ENCODE results near the gene MGAT3. TPM values are rescaled to one million over a fixed set of nuclear protein-coding genes. Genes with fewer than 3 reads are reported as not detected.

The MGAT3 gene
- total RNA-seq, 1 experiment from 2014 or later, result 6.5 TPM

- H3K4me3 ChIP-seq (ENCODE audit: insufficient read depth, low read depth, low read length), result no peak overlapping the region
- no peak for DNase-seq
- peaks cover 25% of the 10 kb centered on the region for H3K36me3 ChIP-seq (replicated peaks; ENCODE audit: control insufficient read depth, insufficient read depth, low read length)
- peaks cover 32% of the 10 kb centered on the region for H3K27me3 ChIP-seq (ENCODE audit: control insufficient read depth, insufficient read depth, low read length)
These were observed 51.6 kb downstream of the MGAT3 start for GRCh38 chr22:39508393-39508792.

- no peak overlapping the region for H3K4me3 ChIP-seq (ENCODE audit: insufficient read depth, low read depth, low read length)
- H3K36me3 ChIP-seq (replicated peaks; ENCODE audit: control insufficient read depth, insufficient read depth, low read length), result peaks cover 38% of the 10 kb centered on the region
- H3K27me3 ChIP-seq (ENCODE audit: control insufficient read depth, insufficient read depth, low read length), result peaks cover 32% of the 10 kb centered on the region
- DNase-seq, result peak; percentile 78
These were observed 53.8 kb downstream of the MGAT3 start for GRCh38 chr22:39510529-39511149.

- H3K27me3 ChIP-seq (ENCODE audit: control insufficient read depth, insufficient read depth, low read length), result peaks cover 32% of the 10 kb centered on the region
- H3K4me3 ChIP-seq (ENCODE audit: insufficient read depth, low read depth, low read length), result no peak overlapping the region
- peaks cover 34% of the 10 kb centered on the region for H3K36me3 ChIP-seq (replicated peaks; ENCODE audit: control insufficient read depth, insufficient read depth, low read length)
- no peak for DNase-seq
These were observed 54.4 kb downstream of the MGAT3 start for GRCh38 chr22:39511226-39511625.

GRCh38 chr22:39512026-39512425 lies 55.2 kb downstream of the MGAT3 start:
- Histone ChIP-seq H3K4me3 (ENCODE audit: insufficient read depth, low read depth, low read length) (no peak overlapping the region), H3K36me3 (replicated peaks; ENCODE audit: control insufficient read depth, insufficient read depth, low read length) (peaks cover 34% of the 10 kb centered on the region), H3K27me3 (ENCODE audit: control insufficient read depth, insufficient read depth, low read length) (peaks cover 30% of the 10 kb centered on the region)
- no peak for DNase-seq

- H3K36me3 ChIP-seq (replicated peaks; ENCODE audit: control insufficient read depth, insufficient read depth, low read length), result peaks cover 34% of the 10 kb centered on the region
- DNase-seq, result no peak
- no peak overlapping the region for H3K4me3 ChIP-seq (ENCODE audit: insufficient read depth, low read depth, low read length)
- H3K27me3 ChIP-seq (ENCODE audit: control insufficient read depth, insufficient read depth, low read length), result peaks cover 22% of the 10 kb centered on the region
These were observed 57.0 kb downstream of the MGAT3 start for GRCh38 chr22:39513791-39514190.

- no peak overlapping the region for H3K4me3 ChIP-seq (ENCODE audit: insufficient read depth, low read depth, low read length)
- peaks cover 17% of the 10 kb centered on the region for H3K27me3 ChIP-seq (ENCODE audit: control insufficient read depth, insufficient read depth, low read length)
- H3K36me3 ChIP-seq (replicated peaks; ENCODE audit: control insufficient read depth, insufficient read depth, low read length), result peaks cover 31% of the 10 kb centered on the region
- DNase-seq, result peak; percentile 78
These were observed 57.7 kb downstream of the MGAT3 start for GRCh38 chr22:39514373-39514973.

- DNase-seq, result no peak
- Histone ChIP-seq H3K36me3 (replicated peaks; ENCODE audit: control insufficient read depth, insufficient read depth, low read length) (peaks cover 31% of the 10 kb centered on the region), H3K27me3 (ENCODE audit: control insufficient read depth, insufficient read depth, low read length) (peaks cover 14% of the 10 kb centered on the region), H3K4me3 (ENCODE audit: insufficient read depth, low read depth, low read length) (no peak overlapping the region)
These were observed 58.6 kb downstream of the MGAT3 start for GRCh38 chr22:39515266-39516050.

GRCh38 chr22:39517470-39517869 lies 60.7 kb downstream of the MGAT3 start:
- Histone ChIP-seq H3K4me3 (ENCODE audit: insufficient read depth, low read depth, low read length) (no peak overlapping the region), H3K36me3 (replicated peaks; ENCODE audit: control insufficient read depth, insufficient read depth, low read length) (peaks cover 33% of the 10 kb centered on the region), H3K27me3 (ENCODE audit: control insufficient read depth, insufficient read depth, low read length) (peaks cover 2% of the 10 kb centered on the region; the same call in 1 of the 2 replicates)
- no peak for DNase-seq

GRCh38 chr22:39518144-39518786 lies 61.5 kb downstream of the MGAT3 start:
- peaks cover 2% of the 10 kb centered on the region; the same call in 1 of the 2 replicates for H3K27me3 ChIP-seq (ENCODE audit: control insufficient read depth, insufficient read depth, low read length)
- H3K36me3 ChIP-seq (replicated peaks; ENCODE audit: control insufficient read depth, insufficient read depth, low read length), result peaks cover 40% of the 10 kb centered on the region
- DNase-seq, result no peak
- H3K4me3 ChIP-seq (ENCODE audit: insufficient read depth, low read depth, low read length), result peak overlapping the region; percentile 100; the same call in 1 of the 2 replicates

- Histone ChIP-seq H3K27me3 (ENCODE audit: control insufficient read depth, insufficient read depth, low read length) (peaks cover 2% of the 10 kb centered on the region; the same call in 1 of the 2 replicates), H3K4me3 (ENCODE audit: insufficient read depth, low read depth, low read length) (peak overlapping the region; percentile 100), H3K36me3 (replicated peaks; ENCODE audit: control insufficient read depth, insufficient read depth, low read length) (peaks cover 37% of the 10 kb centered on the region)
- peak; percentile 71 for DNase-seq
These were observed 62.3 kb downstream of the MGAT3 start for GRCh38 chr22:39518996-39519680.

- DNase-seq, result peak; percentile 99
- Histone ChIP-seq H3K36me3 (replicated peaks; ENCODE audit: control insufficient read depth, insufficient read depth, low read length) (peaks cover 37% of the 10 kb centered on the region), H3K4me3 (ENCODE audit: insufficient read depth, low read depth, low read length) (peak overlapping the region; percentile 100), H3K27me3 (ENCODE audit: control insufficient read depth, insufficient read depth, low read length) (peaks cover 2% of the 10 kb centered on the region; the same call in 1 of the 2 replicates)
These were observed 62.9 kb downstream of the MGAT3 start for GRCh38 chr22:39519681-39520225.

- Histone ChIP-seq H3K27me3 (ENCODE audit: control insufficient read depth, insufficient read depth, low read length) (peaks cover 2% of the 10 kb centered on the region; the same call in 1 of the 2 replicates), H3K4me3 (ENCODE audit: insufficient read depth, low read depth, low read length) (peak within 1 kb of the TSS; percentile 100), H3K36me3 (replicated peaks; ENCODE audit: control insufficient read depth, insufficient read depth, low read length) (peaks cover 30% of the 10 kb centered on the region)
- peak; percentile 92 for DNase-seq
These were observed 63.7 kb downstream of the MGAT3 start, which contains the start of gene ATF4 for GRCh38 chr22:39520226-39521105. Gene ATF4 (plus strand): TSS chr22:39520562. CDS start chr22:39521446, 884 bp downstream.
